ENCODE results near the gene MYO16.
A peak's percentile ranks its signal among the peaks of the same experiment; 100 is the strongest.

MYO16 gene

DNA sequence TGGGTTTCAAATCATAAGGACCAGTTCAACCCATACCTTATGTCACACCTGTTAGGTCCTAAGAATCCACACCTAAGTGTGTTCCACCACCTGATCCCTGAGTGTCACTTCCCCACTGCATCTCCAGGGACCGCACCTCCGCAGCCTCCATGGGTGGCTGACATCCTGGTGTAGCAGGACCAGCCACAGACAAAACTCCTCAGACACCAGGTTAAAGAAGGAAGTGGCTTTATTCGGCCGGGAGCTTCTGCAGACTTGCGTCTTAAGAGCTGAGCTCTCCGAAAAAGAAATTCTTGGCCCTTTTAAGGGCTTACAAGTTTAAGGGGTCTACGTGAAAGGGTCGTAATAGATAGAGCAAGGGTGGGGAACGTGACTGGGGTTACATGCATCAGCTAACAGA lies 509.9 kb downstream of the MYO16 start:
- no peak for DNase-seq

DNA sequence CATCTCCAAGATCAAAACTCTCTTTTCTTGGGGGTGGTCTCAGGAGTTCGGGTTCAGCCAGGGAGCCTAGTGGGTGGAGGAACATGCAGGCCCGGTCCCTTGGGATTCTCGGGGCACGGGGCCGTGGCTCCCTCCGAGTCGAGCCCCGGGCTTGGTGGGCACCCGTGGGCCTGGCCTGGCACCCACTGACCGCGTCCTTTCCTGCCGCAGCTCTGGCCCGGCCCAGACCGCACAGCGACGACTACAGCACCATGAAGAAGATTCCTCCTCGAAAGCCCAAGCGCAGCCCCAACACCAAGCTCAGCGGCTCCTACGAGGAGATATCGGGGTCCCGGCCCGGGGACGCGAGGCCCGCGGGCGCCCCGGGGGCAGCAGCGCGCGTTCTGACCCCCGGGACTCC lies 510.6 kb downstream of the MYO16 start:
- DNase-seq: no peak

DNA sequence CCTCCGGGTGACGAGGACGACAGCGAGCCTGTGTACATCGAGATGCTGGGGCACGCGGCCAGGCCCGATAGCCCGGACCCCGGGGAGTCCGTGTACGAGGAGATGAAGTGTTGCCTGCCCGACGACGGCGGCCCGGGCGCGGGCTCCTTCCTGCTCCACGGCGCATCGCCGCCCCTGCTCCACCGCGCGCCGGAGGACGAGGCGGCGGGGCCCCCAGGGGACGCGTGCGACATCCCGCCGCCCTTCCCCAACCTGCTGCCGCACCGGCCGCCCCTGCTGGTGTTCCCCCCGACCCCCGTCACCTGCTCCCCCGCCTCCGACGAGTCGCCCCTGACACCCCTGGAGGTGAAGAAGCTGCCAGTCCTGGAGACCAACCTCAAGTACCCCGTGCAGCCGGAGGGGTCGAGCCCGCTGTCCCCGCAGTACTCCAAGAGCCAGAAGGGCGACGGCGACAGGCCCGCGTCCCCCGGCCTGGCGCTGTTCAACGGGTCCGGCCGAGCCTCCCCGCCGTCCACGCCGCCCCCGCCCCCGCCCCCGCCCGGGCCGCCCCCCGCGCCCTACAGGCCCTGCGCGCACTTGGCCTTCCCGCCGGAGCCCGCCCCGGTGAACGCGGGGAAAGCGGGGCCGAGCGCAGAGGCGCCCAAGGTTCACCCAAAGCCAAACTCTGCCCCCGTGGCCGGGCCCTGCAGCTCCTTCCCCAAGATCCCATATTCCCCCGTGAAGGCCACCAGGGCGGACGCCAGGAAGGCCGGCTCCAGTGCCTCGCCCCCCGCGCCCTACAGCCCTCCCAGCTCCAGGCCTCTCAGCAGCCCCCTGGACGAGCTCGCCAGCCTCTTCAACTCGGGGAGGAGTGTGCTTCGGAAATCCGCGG lies 511.3 kb downstream of the MYO16 start:
- no peak for DNase-seq

- DNase-seq: no peak
These were observed 512.3 kb downstream of the MYO16 start for GRCh38 chr13:109141706-109142105.

DNA sequence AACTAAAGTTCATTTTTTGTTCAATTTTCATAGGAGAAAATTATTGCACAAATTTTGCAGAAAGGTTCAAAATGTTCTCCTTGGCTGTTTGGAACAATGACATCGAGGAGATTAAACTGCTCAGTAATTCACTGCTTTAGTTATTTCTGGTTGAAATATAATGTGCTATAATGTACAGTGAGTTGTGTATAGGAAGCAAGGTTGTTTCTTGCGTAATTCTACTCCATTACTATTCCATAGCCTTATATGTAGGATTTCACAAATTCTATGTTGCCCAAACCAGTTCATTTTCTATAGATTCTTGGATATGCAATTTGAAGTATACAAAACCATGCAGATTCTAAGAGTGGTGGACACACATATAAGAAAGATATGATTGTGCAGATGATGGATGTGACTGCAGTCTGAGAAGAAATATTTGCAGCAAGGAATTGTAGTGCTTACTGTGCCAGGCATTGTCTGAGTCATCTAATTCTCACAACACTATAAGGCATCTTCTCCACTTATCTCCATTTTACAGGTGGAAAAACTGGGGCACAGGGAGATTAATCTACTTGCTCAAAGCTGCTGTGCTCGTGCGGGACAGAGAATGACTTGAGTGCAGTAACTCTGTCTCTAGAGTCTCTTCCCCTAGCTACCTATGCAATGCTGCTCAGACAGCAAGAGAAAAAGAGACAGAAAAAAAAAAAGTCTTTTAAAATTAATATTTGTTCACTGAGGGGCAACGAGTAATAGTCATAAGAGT lies 515.5 kb downstream of the MYO16 start:
- no peak for DNase-seq

GRCh38 chr13:109145631-109146030 lies 516.2 kb downstream of the MYO16 start:
- peak; percentile 8 for DNase-seq

DNA sequence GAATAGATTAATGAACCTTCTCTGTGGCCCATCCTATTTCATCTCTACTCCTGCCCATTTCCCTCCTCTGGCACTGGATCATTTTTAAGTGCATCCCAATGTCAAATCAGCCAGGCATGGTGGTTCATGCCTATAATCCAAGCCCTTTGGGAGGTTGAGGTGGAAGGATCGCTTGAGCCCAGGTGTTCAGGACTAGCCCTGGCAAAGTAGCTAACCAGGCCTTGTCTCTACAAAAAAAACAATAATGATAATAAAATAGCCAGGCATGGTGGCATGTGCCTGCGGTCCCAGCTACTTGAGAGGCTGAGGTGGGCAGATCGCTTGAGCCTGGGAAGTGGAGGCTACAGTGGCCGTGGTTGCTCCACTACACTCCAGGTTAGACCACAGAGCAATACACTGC lies 517.0 kb downstream of the MYO16 start:
- no peak for DNase-seq

DNA sequence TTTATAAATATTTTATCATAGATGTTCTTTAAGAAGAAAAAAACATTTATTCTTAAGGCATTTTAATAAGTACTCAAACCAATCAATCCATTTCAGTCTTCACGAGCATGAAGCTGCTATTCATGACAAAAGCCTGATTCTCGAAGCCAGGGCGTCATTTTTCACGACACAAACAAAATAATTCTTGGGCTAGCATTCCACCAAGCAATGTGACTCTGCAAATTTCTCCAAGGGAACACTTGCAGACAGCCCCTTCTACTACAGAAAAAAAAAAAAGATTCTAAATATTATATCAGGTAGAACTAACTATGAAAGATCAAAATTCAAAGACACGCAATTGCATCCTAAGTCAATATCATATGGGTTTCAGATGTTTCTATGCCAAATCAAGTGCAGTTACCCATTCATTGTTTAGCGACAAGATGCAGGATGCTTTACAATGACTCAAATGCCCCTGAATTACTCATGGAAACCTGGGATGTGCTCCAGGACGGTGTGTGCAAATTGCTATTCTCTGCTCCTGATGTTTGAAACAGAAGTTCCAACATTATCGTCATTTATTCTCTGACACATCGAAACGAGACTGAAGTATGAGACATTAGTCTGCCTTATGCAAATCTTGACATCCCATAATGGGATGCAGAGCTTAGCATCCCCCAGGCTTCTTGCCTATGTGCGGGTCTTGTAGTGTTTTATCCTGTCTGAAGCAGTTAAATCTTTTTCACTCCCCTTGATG lies 517.7 kb downstream of the MYO16 start:
- DNase-seq: no peak

DNA sequence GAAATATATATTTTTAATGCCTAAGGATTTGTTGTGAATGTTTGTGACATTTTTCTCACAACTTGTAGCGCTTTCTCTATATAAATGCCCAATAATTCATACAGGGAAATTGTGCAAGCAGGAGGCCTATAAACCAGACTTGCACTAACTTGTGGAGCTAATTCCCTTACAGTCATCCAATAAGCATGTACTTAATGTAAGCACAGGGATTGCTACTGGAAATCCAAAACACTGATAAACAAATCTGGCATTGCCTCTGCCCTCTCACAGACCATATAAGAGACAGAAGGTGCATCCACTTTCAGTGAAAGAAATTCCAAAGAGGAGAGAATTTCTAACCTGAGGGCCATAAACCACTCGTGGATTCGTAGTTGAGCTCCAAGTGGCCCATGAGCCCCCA lies 518.8 kb downstream of the MYO16 start:
- no peak for DNase-seq

DNA sequence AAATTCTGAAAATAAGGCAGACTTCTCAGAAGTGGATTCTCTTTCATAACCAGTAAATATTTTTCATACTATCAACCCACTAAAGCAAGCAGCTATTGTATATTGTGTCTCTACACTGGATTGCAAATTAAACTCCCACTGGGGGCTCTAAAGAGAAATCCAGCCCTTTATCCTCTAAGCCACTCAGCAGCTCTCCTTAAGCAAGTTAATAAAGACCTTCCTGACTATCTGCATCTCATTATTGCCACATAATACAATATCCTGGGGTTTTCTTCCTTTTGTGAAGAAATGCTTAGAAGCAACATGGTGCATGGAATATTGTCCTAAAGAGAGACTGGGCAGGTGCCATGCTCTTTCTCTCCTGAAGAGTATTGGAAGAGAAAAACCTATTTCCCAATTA lies 521.3 kb downstream of the MYO16 start:
- DNase-seq: no peak

- no peak for DNase-seq
These were observed 521.8 kb downstream of the MYO16 start for GRCh38 chr13:109151255-109151654.

DNA sequence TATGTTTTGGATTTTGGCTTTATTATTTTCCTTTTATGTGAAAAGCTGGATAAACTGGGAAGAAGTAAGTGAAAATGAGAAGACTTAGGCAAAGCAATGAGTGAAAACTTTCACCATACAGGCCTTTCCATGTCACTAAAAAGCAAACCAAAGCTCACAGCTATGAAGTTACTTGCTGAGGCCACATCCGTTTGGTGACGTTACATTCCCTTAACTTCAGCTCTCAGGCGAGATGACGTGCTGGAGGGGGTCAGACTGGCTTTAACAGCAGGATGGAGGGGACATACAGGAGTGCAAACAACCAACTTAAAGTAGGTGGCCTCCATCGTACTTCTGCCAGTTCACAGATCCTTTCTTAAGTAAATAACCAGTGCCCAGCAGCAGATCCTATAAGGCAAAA lies 522.3 kb downstream of the MYO16 start:
- no peak for DNase-seq

GRCh38 chr13:109152311-109152820 lies 523.0 kb downstream of the MYO16 start:
- DNase-seq: no peak

DNA sequence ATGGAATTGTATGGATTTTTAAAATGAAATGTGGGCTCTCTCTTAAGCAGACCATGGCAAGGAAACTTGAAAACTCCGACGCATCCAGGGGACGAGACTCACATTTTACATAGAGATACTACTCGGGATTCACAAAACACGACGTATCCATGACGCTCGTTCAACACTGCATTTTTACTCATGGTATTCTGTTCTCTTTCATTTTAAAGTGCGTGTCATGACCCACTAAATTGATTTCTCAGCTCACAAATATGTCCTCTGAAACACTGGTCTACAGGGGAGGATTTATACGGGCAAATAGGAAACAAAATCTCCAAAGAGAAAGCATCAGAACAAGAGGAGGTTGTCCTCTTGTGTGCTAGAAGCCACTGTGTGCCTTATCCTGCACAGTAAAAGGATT lies 523.5 kb downstream of the MYO16 start:
- DNase-seq: no peak

DNA sequence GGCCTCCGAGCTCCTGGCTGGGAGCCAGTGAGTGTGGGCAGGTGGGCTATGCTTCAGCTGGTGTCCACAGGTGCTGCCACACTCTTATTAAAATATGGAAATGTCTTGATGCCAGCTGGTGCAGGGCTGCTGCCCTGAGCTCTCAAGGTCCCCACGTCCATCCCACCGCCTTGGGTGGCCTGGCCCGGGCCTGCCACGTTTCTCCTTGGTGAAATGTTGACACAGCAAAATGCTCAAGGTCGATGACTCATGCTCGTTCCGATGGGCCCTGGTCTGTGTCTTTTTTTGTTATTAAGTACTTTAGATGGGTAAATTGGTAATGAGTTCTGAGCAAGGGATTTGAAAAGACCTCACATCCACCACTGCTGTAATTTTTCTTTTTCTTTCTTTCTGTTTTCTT lies 524.7 kb downstream of the MYO16 start:
- DNase-seq: no peak

DNA sequence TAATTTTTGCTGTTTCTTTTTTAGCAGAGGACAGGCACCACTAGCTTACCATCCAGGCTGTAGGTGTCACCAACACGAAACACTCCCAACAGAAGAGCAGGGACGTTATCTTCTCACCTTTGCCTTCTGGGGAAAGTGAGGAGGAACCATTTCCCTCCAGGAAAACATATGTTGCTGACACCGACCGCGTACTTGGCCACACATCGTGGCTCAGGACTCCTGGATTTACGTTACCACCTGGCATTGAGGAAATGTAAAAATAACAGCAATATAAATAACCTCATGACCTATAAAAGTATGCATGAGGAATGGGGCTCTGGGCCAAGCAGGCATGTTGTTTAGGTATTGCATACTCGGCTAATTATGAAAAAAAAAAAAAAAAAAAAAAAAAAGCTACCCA lies 525.1 kb downstream of the MYO16 start:
- no peak for DNase-seq

GRCh38 chr13:109154966-109155761 lies 525.8 kb downstream of the MYO16 start:
- DNase-seq: no peak

DNA sequence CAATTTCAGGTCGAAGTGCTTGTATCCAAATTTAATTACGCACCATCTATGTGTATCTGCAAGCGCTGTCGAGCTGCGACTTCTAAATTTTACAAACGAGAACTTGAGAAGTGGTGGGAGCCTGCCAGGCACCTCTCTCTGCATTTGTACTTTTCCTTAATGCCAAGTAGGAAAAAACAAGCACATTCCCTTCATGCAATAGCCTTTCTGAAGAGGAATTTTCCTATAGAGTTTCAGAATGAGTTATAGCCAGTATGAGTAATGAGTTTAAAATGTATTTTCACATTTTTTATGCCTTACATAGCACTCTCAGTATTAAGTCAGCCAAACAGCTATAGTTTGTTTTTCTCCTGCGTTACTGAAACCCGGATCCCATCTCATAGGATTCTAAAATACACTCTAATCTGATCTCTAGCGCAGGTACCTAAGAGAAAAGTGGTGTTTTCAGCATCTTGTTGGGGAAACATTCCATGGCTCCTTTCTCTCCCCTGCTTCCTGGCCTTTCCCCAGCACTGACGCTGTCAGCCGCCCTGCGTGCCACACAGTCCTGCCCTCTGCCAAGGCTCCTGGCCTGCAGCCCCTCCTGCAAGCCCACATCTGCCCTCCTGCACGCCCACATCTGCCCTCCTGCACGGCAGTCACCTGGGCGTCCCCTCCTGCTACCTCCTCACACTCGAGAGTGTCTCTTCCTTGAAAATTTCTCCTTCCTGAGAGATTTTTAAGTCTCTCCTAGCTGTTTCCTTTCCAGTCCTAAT lies 526.9 kb downstream of the MYO16 start:
- DNase-seq: no peak

GRCh38 chr13:109157275-109157674 lies 527.9 kb downstream of the MYO16 start:
- no peak for DNase-seq

DNA sequence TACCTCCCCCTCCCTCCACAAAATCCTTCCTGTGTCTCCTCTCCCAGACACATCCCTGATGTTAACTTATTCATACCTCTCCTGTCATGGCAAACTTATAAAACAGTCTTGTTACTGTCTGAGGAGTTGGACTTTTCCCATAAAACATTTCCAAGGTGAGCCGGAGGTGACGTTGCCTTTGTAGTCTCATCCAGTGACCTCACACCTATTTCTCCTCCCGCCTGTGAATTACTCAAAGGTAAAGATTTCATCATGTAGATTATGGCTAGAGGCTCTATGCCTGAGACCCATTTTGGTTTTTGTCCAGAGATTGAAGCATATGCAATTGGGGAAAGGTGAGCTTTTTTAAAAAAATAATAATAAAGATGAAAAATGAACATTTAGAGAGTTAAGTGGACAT lies 529.0 kb downstream of the MYO16 start:
- DNase-seq: no peak

DNA sequence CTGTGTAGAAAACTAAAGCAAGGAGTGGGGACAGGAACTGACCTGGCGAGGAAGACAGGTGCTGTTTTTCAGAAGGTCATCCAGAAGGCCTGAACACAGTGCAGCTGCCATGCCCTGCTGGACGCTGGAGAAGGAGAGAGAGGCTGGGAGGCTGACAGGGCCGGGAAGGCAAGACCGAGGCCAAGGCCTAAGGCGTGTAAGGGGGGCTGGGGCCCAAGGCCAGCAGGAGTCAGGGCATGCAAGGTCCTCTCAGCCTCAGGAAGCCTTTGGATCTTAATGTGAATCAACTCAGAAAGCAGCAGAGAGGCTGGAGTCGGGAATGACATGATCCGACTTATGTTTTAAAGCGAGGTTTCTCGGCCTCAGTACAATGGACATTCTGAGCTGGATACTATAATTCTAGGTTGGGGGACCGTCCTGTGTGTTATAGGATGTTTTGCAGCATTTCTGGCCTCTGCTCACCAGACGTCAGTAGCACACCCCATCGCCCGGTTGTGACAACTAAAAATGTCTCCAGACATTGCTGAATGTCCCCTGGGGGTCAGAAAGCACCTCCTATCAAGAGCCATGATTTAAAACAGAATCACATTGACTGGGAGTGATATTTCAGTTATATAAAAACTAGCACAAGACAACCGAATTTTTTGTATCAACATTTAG lies 530.4 kb downstream of the MYO16 start:
- DNase-seq: no peak
